Psoas muscle (tissue), 8 donors: ENCODE measurements around the gene COL18A1. TPM values are rescaled to one million over a fixed set of nuclear protein-coding genes. Genes with fewer than 3 reads are reported as not detected.

Experiments used
- ATAC-seq, 4 donors: fragments of 200-7000 bp; cut with Tn5 transposase; one replicate each; pipeline ENCODE4 v1.9.1; 2020; ENCODE audit warnings: moderate library complexity in 3 of 4, mild to moderate bottlenecking in 2 of 4
- DNase-seq, 2 donors: peaks; one replicate each; pipeline ENCODE4 v3.0.0-alpha.2; 2020
- H3K27ac ChIP-seq: fragments of 200-600 bp; one replicate; pipeline ENCODE4 v1.8.0; 2022
- H3K27me3 ChIP-seq, 3 donors: fragments of 200-600 bp in 1 of 3; one replicate each; pipeline versions ENCODE4 v1.6.1 to v1.8.0; 2013 to 2022; ENCODE audit warnings: low read length in 2 of 3, mild to moderate bottlenecking in 2 of 3, moderate library complexity in 1 of 3; ENCODE audit not compliant: insufficient read depth in 3 of 3
- H3K36me3 ChIP-seq, 2 donors: fragments of 200-600 bp in 1 of 2; one replicate each; pipeline versions ENCODE4 v1.6.1 to v1.8.0; 2013 to 2022; ENCODE audit warnings: low read depth in 1 of 2, mild to moderate bottlenecking in 1 of 2, moderate library complexity in 1 of 2; ENCODE audit not compliant: insufficient read depth in 1 of 2
- H3K4me1 ChIP-seq: fragments of 200-600 bp; one replicate; pipeline ENCODE4 v1.8.0; 2022
- H3K4me3 ChIP-seq: fragments of 200-600 bp; one replicate; pipeline ENCODE4 v1.8.0; 2022; ENCODE audit warnings: mild to moderate bottlenecking
- H3K9me3 ChIP-seq: fragments of 200-600 bp; one replicate; pipeline ENCODE4 v1.8.0; 2022
- WGBS, 3 donors: extraction: QIAGEN DNeasy Blood & Tissue Kit; methylation state at CpG; one replicate each; pipeline versions ENCODE4 v1.1.6 to v1.1.7; 2013; 5-methylcytosine and 5-hydroxymethylcytosine counted together
- intact Hi-C, 2 donors: fragments of 100-400 bp; cut with DNase I; formaldehyde crosslinking; loops; one replicate each; pipeline versions ENCODE4 v1.11.0 to v1.14.2; 2022
- polyA plus RNA-seq, 3 donors: library from polyadenylated mRNA; stranded (reverse); fragments of 200-250 nt; gene quantifications; one replicate each; pipeline ENCODE4 v1.2.3, GENCODE V29; 2013
- total RNA-seq, 4 donors: library from RNA; stranded (reverse); fragmentation: NEBNext Ultra II Directional in 2 of 4; extraction: Animal tissue kit (Norgen Biotek cat#: 25700) in 2 of 4; gene quantifications; one replicate each; pipeline versions ENCODE4 v1.2.1 to v1.2.4, GENCODE V29; 2021 to 2023
- TF ChIP-seq, protein P1 (sequence below): fragments of 200-600 bp; IDR thresholded peaks from one replicate; pipeline ENCODE4 v1.8.0; 2022; ENCODE audit warnings: antibody characterized with exemption
- donor health status: healthy with polysubstance abuse.
- donor health status: DM: no; HTN: no; CAD: no; lungs with moderate emphysema.
- donor health status: Bipolar disorder and iron deficiency.
- donor health status: healthy.
- donor health status: DM: yes; HTN: yes; CAD: no.
- donor health status: DM: no; HTN: no; CAD: no.
- donor health status: DM: no; HTN: no; CAD: no.
- donor health status: DM: yes; HTN: yes; CAD: no.

Gene COL18A1
- total and polyA plus RNA-seq, 7 donors, result 4.8 to 25.3 (median 12.1) TPM

DNA sequence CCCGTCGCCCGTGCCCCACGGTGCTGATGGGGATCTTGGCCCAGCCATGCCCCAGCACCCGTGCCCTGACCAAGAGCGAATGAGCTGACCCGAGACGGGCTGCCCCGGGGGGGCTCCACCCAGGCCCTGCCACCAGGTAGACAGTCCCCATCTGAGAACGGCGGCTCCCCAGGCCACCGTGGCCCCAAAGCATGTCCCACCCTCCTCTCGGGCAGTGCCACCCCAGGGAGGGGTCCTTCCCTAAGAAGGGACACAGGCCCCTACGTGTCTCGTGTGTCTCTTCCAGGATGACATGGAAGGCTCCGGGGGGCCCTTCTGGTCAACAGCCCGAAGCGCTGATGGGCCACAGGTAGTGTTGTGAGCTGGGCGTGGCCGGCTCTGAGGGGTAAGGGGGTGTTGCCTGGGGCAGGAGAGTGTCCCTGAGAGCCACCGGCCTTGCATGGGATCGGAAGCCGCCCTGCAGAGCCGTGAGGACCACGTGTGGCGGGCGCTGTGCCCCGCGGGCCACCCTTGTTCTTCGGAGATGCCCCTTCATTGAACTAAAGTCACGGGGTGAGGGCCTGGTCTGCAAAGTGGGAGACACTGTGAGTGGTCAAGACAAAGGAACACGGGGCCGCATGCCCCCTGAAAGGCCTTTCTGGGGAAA lies 82.3 kb downstream of the COL18A1 start:
- Histone ChIP-seq H3K36me3 (peaks cover 0 to 3% of the 10 kb centered on the region in 2 donors), H3K4me1 (no peaks in the 10 kb centered on the region), H3K4me3 (no peak overlapping the region), H3K27me3 (no peaks in the 10 kb centered on the region), H3K9me3 (no peaks in the 10 kb centered on the region), H3K27ac (no peak overlapping the region)
- intact Hi-C loops, result no loop called here
- no peak for DNase-seq
- TF ChIP-seq, protein P1, sequence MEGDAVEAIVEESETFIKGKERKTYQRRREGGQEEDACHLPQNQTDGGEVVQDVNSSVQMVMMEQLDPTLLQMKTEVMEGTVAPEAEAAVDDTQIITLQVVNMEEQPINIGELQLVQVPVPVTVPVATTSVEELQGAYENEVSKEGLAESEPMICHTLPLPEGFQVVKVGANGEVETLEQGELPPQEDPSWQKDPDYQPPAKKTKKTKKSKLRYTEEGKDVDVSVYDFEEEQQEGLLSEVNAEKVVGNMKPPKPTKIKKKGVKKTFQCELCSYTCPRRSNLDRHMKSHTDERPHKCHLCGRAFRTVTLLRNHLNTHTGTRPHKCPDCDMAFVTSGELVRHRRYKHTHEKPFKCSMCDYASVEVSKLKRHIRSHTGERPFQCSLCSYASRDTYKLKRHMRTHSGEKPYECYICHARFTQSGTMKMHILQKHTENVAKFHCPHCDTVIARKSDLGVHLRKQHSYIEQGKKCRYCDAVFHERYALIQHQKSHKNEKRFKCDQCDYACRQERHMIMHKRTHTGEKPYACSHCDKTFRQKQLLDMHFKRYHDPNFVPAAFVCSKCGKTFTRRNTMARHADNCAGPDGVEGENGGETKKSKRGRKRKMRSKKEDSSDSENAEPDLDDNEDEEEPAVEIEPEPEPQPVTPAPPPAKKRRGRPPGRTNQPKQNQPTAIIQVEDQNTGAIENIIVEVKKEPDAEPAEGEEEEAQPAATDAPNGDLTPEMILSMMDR, result no peak
- no peak for ATAC-seq
- WGBS, 3 donors, result 90 to 93% (median 91%) methylated on average over 33 of the region's 33 CpGs

DNA sequence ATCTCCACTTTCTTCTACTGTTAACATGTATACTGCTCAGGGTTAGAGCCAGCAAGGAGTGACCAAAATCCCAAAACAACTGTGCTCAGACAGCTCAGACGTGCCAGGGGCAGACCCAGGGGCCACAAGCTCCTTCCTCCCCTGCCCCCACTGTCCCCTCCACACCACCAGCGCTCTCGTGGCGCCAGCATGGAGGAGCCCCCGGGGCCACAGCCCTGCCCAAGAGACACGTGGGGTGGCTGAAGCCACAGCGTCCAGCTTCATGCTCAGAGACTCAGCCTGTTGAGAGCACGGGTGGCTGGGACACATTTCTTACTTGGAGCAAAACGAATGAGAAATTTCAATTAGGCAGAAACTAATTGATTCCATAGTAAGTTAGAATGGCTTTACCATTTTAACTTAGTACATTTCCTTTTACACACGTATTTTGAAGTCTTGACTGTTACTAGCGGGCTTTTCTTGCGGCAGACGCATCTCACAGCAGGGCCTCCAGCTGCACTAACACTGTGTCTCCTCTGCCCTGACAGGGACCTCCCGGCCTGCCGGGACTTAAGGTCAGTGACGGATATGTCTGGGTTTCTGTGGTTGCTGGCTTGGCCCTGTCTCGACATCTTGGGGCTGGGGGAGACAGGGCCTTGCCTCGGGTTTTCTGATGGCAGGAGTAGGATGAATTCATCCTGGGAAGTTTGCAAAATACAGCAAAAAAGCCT lies 83.1 kb downstream of the COL18A1 start:
- no peak for ATAC-seq
- TF ChIP-seq, protein P1, result no peak
- Histone ChIP-seq H3K4me3 (no peak overlapping the region), H3K27me3 (no peaks in the 10 kb centered on the region), H3K27ac (no peak overlapping the region), H3K4me1 (no peaks in the 10 kb centered on the region), H3K9me3 (no peaks in the 10 kb centered on the region), H3K36me3 (peaks cover 0 to 3% of the 10 kb centered on the region in 2 donors)
- DNase-seq, result no peak
- WGBS, 3 donors, result 66 to 76% (median 70%) methylated on average over 18 of the region's 18 CpGs
- intact Hi-C loops, result no loop called here

- DNase-seq (no peak), ATAC-seq (no peak)
- TF ChIP-seq, protein P1, result no peak
- WGBS, 3 donors, result 87 to 90% (median 88%) methylated on average over 36 of the region's 36 CpGs
- Histone ChIP-seq H3K27ac (no peak overlapping the region), H3K4me3 (no peak overlapping the region), H3K27me3 (no peaks in the 10 kb centered on the region), H3K4me1 (no peaks in the 10 kb centered on the region), H3K9me3 (no peaks in the 10 kb centered on the region), H3K36me3 (peaks cover 0 to 3% of the 10 kb centered on the region in 2 donors)
- intact Hi-C loops, result no loop called here
Measured at GRCh38 chr21:45488931-45489721, 84.2 kb downstream of the COL18A1 start.

DNA sequence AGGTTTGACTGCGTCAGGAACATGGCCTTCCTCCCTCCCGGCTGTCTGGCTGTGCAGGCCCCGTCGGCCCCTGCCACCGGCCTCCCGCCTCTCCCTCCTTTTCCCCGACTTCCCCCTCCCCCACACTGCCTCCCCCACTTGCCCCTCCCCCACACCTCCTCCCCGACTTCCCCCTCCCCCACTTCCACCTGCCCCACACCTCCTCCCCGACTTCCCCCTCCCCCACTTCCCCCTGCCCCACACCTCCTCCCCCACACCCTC lies 84.7 kb downstream of the COL18A1 start:
- DNase-seq, result no peak
- Histone ChIP-seq H3K9me3 (no peaks in the 10 kb centered on the region), H3K4me1 (no peaks in the 10 kb centered on the region), H3K36me3 (no peaks in the 10 kb centered on the region), H3K27me3 (no peaks in the 10 kb centered on the region), H3K4me3 (no peak overlapping the region), H3K27ac (no peak overlapping the region)
- TF ChIP-seq, protein P1, result no peak
- intact Hi-C loops, result no loop called here
- no peak for ATAC-seq
- 57 to 81% (median 73%) methylated on average over 3 to 9 of the region's 9 CpGs for WGBS, 3 donors
